ENCODE data around the gene BRSK2. TPM values are rescaled to one million over a fixed set of nuclear protein-coding genes. Genes with fewer than 3 reads are reported as not detected.

BRSK2 gene
- total RNA-seq, 2 experiments from 2014 or later = 0.22 to 0.55 TPM

DNA sequence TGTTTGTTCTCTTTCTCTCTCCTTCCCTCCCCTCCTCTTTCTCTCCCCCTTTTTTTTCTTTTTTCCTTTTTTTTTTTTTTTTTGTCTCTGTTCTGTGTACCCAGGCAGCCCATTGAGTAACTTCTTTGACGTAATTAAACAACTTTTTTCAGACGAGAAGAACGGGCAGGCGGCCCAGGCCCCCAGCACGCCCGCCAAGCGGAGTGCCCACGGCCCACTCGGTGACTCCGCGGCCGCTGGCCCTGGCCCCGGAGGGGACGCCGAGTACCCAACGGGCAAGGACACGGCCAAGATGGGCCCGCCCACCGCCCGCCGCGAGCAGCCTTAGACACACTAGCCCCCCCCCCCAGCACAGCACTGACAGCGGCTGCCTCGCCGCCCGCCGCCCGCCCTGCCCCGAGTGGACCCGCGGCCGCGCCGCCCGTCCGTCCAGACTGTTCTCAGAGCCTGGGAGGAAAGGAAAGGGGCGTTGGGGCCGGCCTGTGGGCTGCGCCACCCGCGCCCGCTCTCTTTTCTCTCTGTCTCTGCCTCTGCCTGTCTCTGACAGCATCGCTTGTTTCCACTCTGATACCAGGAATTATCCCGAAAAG lies 70.8 kb downstream of the BRSK2 start:
- TF ChIP-seq, protein P1, sequence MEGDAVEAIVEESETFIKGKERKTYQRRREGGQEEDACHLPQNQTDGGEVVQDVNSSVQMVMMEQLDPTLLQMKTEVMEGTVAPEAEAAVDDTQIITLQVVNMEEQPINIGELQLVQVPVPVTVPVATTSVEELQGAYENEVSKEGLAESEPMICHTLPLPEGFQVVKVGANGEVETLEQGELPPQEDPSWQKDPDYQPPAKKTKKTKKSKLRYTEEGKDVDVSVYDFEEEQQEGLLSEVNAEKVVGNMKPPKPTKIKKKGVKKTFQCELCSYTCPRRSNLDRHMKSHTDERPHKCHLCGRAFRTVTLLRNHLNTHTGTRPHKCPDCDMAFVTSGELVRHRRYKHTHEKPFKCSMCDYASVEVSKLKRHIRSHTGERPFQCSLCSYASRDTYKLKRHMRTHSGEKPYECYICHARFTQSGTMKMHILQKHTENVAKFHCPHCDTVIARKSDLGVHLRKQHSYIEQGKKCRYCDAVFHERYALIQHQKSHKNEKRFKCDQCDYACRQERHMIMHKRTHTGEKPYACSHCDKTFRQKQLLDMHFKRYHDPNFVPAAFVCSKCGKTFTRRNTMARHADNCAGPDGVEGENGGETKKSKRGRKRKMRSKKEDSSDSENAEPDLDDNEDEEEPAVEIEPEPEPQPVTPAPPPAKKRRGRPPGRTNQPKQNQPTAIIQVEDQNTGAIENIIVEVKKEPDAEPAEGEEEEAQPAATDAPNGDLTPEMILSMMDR (IDR thresholded peaks at IDR 0.05) = no peak
- Histone ChIP-seq H3K9me3 (ENCODE audit: control insufficient read depth in 1 of 2, insufficient read depth in 1 of 2, low read length in 2 of 2) (peaks cover 0 to 22% of the 10 kb centered on the region in 2 experiments), H3K36me3 (ENCODE audit: insufficient read depth, low read length) (no peaks in the 10 kb centered on the region), H3K27me3 (ENCODE audit: control insufficient read depth in 1 of 2, insufficient read depth in 2 of 2, low read length in 2 of 2) (no peaks in the 10 kb centered on the region), H3K4me1 (ENCODE audit: insufficient read depth, low read length) (peaks cover 5% of the 10 kb centered on the region), H3K4me3 (ENCODE audit: low read length) (no peak overlapping the region), H3K27ac (ENCODE audit: low read depth in 1 of 2, low read length in 2 of 2) (no peak overlapping the region)
- Mint-ChIP-seq H3K4me1 (ENCODE audit: low read depth) (no peaks in the 10 kb centered on the region), H3K4me3 (no peak overlapping the region), H3K36me3 (ENCODE audit: low read depth) (peaks cover 3% of the 10 kb centered on the region), H3K9me3 (no peaks in the 10 kb centered on the region), H3K27ac (no peak overlapping the region), H3K27me3 (no peaks in the 10 kb centered on the region)
- DNase-seq (no peak), ATAC-seq (ENCODE audit: poor library complexity) (no peak)
- ChIA-PET CTCF (no interaction called here), POLR2A (no interaction called here)
- intact Hi-C loops (cut with DNase I, micrococcal nuclease) = no loop called here

DNA sequence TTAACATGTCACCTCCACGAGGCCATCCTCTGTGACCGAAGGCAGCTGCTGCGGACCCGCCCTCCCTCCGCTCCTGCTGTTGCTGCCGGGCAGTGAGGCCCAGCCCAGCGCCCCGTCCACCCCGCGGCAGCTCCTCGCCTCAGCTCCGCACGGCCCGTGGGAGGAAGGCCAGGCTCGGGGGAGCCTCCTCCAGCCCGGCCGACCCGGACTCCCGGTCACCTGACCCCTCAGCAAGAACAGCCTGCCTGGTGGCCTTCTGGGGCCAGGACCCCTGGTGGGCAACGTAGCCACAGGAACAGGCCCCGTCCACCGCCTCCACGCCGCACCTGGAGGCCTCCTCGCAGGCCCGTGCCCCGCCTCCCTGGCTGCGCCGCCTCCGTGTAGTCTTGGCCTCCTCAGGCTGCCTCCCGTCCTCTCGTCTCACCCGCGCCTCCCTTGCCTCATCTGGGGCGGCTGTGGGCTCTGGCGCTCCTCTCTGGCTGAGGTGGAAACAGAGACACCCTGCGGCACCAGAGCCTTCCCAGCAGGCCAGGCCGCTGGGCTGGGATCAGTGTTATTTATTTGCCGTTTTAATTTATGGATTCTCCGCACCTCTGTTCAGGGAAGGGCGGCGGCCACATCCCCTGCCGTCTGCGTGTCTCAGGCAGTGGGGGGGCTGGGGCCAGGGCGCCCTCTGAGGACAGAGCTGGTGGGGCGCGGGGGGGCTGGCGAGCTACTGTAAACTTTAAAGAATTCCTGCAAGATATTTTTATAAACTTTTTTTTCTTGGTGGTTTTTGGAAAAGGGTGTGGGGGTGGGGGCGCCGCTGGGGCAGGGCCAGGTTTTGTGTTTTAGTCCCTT lies 71.5 kb downstream of the BRSK2 start:
- POLR2A ChIA-PET = no interaction called here
- intact Hi-C loops (cut with DNase I, micrococcal nuclease) = no loop called here
- no peak for ATAC-seq (ENCODE audit: poor library complexity)
- H3K4me1 ChIP-seq (ENCODE audit: insufficient read depth, low read length) = no peaks in the 10 kb centered on the region
- CTCF ChIA-PET = no interaction called here
- H3K4me3 ChIP-seq (ENCODE audit: low read length) = no peak overlapping the region
- Mint-ChIP-seq H3K27ac (no peak overlapping the region), H3K27me3 (no peaks in the 10 kb centered on the region), H3K36me3 (ENCODE audit: low read depth) (peaks cover 10% of the 10 kb centered on the region), H3K4me1 (ENCODE audit: low read depth) (no peaks in the 10 kb centered on the region), H3K9me3 (no peaks in the 10 kb centered on the region), H3K4me3 (no peak overlapping the region)
- H3K9me3 ChIP-seq (ENCODE audit: control insufficient read depth in 1 of 2, insufficient read depth in 1 of 2, low read length in 2 of 2) = peaks cover 0 to 24% of the 10 kb centered on the region in 2 experiments
- TF ChIP-seq, protein P1 (IDR thresholded peaks at IDR 0.05) = no peak
- DNase-seq = no peak
- H3K27me3 ChIP-seq (ENCODE audit: control insufficient read depth in 1 of 2, insufficient read depth in 2 of 2, low read length in 2 of 2) = no peaks in the 10 kb centered on the region
- H3K36me3 ChIP-seq (ENCODE audit: insufficient read depth, low read length) = no peaks in the 10 kb centered on the region
- no peak overlapping the region for H3K27ac ChIP-seq (ENCODE audit: low read depth in 1 of 2, low read length in 2 of 2)

DNA sequence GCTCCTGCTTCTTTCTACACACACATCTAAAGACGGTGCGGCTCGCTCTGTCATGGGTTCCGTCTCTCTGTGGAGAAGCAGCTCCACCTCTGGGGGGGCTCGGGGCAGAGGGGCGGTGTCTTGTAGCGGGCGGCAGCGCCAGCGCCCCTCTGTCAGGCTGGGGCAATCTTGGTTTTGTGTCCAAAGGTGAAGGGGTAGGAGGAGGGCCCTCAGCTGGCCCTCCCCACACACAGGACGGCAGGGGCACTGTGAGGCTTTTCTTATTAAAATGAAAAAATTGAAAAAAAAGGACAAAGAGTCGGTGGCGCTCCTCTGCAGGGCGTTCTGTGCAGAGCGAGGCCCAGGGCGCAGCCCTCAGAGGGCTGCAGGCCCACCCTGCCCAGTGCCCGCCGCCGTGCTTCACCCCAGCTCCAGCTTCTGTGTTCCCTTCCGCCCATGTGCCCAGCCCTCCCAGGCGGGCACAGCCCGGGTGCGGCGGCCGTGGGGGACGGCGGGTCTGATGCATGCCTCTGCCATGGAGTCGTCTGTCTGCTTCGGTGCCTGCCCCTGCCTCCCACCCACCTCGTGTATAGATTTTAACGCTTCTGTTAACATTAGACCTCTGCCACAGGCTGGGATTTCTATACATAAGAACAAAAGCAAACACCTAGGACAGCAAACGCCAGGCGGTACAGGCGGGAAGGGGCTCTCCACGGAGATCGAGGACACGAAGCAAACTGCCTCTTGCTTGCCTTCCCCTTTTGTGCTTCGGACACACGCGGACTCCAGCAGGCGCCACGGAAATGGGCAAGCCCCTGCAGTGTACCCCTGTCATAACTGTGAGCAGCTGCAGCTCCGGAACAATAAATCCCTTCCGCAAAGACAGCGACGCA lies 72.3 kb downstream of the BRSK2 start:
- Histone ChIP-seq H3K4me1 (ENCODE audit: insufficient read depth, low read length) (no peaks in the 10 kb centered on the region), H3K4me3 (ENCODE audit: low read length) (no peak overlapping the region), H3K9me3 (ENCODE audit: control insufficient read depth in 1 of 2, insufficient read depth in 1 of 2, low read length in 2 of 2) (peaks cover 0 to 24% of the 10 kb centered on the region in 2 experiments), H3K27me3 (ENCODE audit: control insufficient read depth in 1 of 2, insufficient read depth in 2 of 2, low read length in 2 of 2) (no peaks in the 10 kb centered on the region), H3K27ac (ENCODE audit: low read depth in 1 of 2, low read length in 2 of 2) (no peak overlapping the region), H3K36me3 (ENCODE audit: insufficient read depth, low read length) (no peaks in the 10 kb centered on the region)
- DNase-seq (no peak), ATAC-seq (ENCODE audit: poor library complexity) (no peak)
- H3K27ac Mint-ChIP-seq = no peak overlapping the region
- H3K27me3 Mint-ChIP-seq = no peaks in the 10 kb centered on the region
- TF ChIP-seq, protein P1 (IDR thresholded peaks at IDR 0.05) = no peak
- CTCF ChIA-PET = no interaction called here
- intact Hi-C loops (cut with DNase I, micrococcal nuclease) = no loop called here
- peaks cover 17% of the 10 kb centered on the region for H3K36me3 Mint-ChIP-seq (ENCODE audit: low read depth)
- no peaks in the 10 kb centered on the region for H3K4me1 Mint-ChIP-seq (ENCODE audit: low read depth)
- no peaks in the 10 kb centered on the region for H3K9me3 Mint-ChIP-seq
- POLR2A ChIA-PET = no interaction called here
- H3K4me3 Mint-ChIP-seq = no peak overlapping the region
